HepG2 (cell line): ENCODE results near the gene SLC19A1. TPM values are rescaled to one million over a fixed set of nuclear protein-coding genes. Genes with fewer than 3 reads are reported as not detected.
A peak's percentile ranks its signal among the peaks of the same experiment; 100 is the strongest.

Experiments used
- ATF1 ChIP-seq: IDR thresholded peaks from 2 replicates; pipeline ENCODE4 v1.6.1; 2016; ENCODE audit warnings: mild to moderate bottlenecking, control low read depth
- HOXA5 ChIP-seq: sonication (generic); formaldehyde crosslinking; IDR thresholded peaks from 2 replicates; pipeline ENCODE4 v1.4.0; 2020; ENCODE audit warnings: missing genetic modification reagents
- KLF9 ChIP-seq: IDR thresholded peaks from 2 replicates; pipeline ENCODE4 v1.6.1; 2016; ENCODE audit warnings: low read depth
- MIER3 ChIP-seq: IDR thresholded peaks from 2 replicates; pipeline ENCODE4 v1.6.1; 2016; ENCODE audit warnings: missing compliant biosample characterization, borderline replicate concordance
- MTF2 ChIP-seq: sonication (generic); formaldehyde crosslinking; IDR thresholded peaks from 2 replicates; pipeline ENCODE4 v1.5.0; 2020; ENCODE audit warnings: missing genetic modification reagents, borderline replicate concordance
- NFKB2 ChIP-seq: sonication (generic); formaldehyde crosslinking; IDR thresholded peaks from 2 replicates; pipeline ENCODE4 v1.4.0; 2020; ENCODE audit warnings: missing genetic modification reagents, borderline replicate concordance
- PLSCR1 ChIP-seq: sonication (generic); formaldehyde crosslinking; IDR thresholded peaks from 2 replicates; pipeline ENCODE4 v1.5.0; 2020; ENCODE audit warnings: missing genetic modification reagents, mild to moderate bottlenecking, borderline replicate concordance
- RFX3 ChIP-seq: IDR thresholded peaks from 2 replicates; pipeline ENCODE4 v1.6.1; 2016; ENCODE audit warnings: missing biosample characterization, missing genetic modification reagents
- RORA ChIP-seq: sonication (generic); formaldehyde crosslinking; IDR thresholded peaks from 2 replicates; pipeline ENCODE4 v1.5.0; 2020; ENCODE audit warnings: mild to moderate bottlenecking, missing genetic modification reagents, moderate library complexity
- SAP130 ChIP-seq: IDR thresholded peaks from 2 replicates; pipeline ENCODE4 v1.6.1; 2016; ENCODE audit warnings: low read depth
- SMC3 ChIP-seq: IDR thresholded peaks from 2 replicates; pipeline ENCODE4 v1.6.1; 2011; ENCODE audit warnings: low read length, improper control_type of control experiment
- SYNCRIP ChIP-seq: fragments of 200-400 bp; formaldehyde crosslinking; IDR thresholded peaks from 2 replicates; pipeline ENCODE4 v1.6.1; 2018; ENCODE audit warnings: mild to moderate bottlenecking, low read depth, low read length; ENCODE audit not compliant: insufficient read depth
- TIGD3 ChIP-seq: sonication (generic); formaldehyde crosslinking; IDR thresholded peaks from 2 replicates; pipeline ENCODE4 v1.5.1; 2020; ENCODE audit warnings: mild to moderate bottlenecking, missing genetic modification reagents, borderline replicate concordance
- ZBTB21 ChIP-seq: sonication (generic); formaldehyde crosslinking; IDR thresholded peaks from 2 replicates; pipeline ENCODE4 v1.4.0; 2020; ENCODE audit warnings: missing genetic modification reagents
- ZNF225 ChIP-seq: sonication (generic); formaldehyde crosslinking; IDR thresholded peaks from 2 replicates; pipeline ENCODE4 v1.4.0; 2020; ENCODE audit warnings: mild to moderate bottlenecking, missing genetic modification reagents
- ZNF460 ChIP-seq: sonication (generic); formaldehyde crosslinking; IDR thresholded peaks from 2 replicates; pipeline ENCODE4 v1.5.1; 2020; ENCODE audit warnings: missing genetic modification reagents, mild to moderate bottlenecking, borderline replicate concordance
- ZNF468 ChIP-seq: sonication (generic); formaldehyde crosslinking; IDR thresholded peaks from 2 replicates; pipeline ENCODE4 v1.8.0; 2022; ENCODE audit warnings: mild to moderate bottlenecking, moderate library complexity, missing genetic modification reagents
- ZNF607 ChIP-seq: sonication (generic); formaldehyde crosslinking; IDR thresholded peaks from 2 replicates; pipeline ENCODE4 v1.5.1; 2020; ENCODE audit warnings: missing genetic modification reagents, mild to moderate bottlenecking, borderline replicate concordance
- ZNF614 ChIP-seq: IDR thresholded peaks from 2 replicates; pipeline ENCODE4 v1.6.1; 2018; ENCODE audit warnings: missing biosample characterization, missing genetic modification reagents, inconsistent platforms, borderline replicate concordance
- ZNF639 ChIP-seq: conservative IDR thresholded peaks from 2 replicates; pipeline ENCODE4 v1.6.1; 2018; ENCODE audit warnings: missing genetic modification reagents
- ZSCAN5A ChIP-seq: sonication (generic); formaldehyde crosslinking; IDR thresholded peaks from 2 replicates; pipeline ENCODE4 v1.8.0; 2022; ENCODE audit warnings: mild to moderate bottlenecking, missing genetic modification reagents, borderline replicate concordance
- ZUFSP ChIP-seq: sonication (generic); formaldehyde crosslinking; IDR thresholded peaks from 2 replicates; pipeline ENCODE4 v1.9.0; 2021; ENCODE audit warnings: missing genetic modification reagents, mild to moderate bottlenecking, borderline replicate concordance
- polyA plus RNA-seq, 8 experiments: library from polyadenylated mRNA; depleted of rRNA in 3 of 8; stranded (reverse) in 7 of 8; unstranded in 1 of 8; fragments of >200 nt; fragmentation: Illumina TruSeq in 4 of 8; extraction: Trizol in 4 of 8; gene quantifications; 2 replicates each; pipeline versions ENCODE4 v1.2.1 to v1.2.3, GENCODE V29; 2011 to 2016; ENCODE audit warnings: low read depth in 4 of 8, missing spikeins in 1 of 8, mixed read lengths in 1 of 8; ENCODE audit not compliant: insufficient read depth in 1 of 8
- total RNA-seq, 5 experiments: library from RNA; depleted of rRNA; stranded (reverse); fragments of >200 nt; fragmentation: Illumina TruSeq; extraction: Trizol; gene quantifications; 2 replicates each; pipeline ENCODE4 v1.2.3, GENCODE V29; 2016; ENCODE audit warnings: low read depth in 1 of 5

The SLC19A1 gene
- total and polyA plus RNA-seq, 2 of the 13 experiments (the other 11 are each of a cell fraction or from before 2014, with no cell fraction given) = 21.8 to 23.0 TPM

- TF ChIP-seq ZSCAN5A (CRISPR knock-in tag) (peak; percentile 68; the same call in 1 of the 2 replicates), ZUFSP (CRISPR knock-in tag) (no peak), ZNF225 (CRISPR knock-in tag) (no peak; the same call in 1 of the 2 replicates), SYNCRIP (no peak), RFX3 (no peak), HOXA5 (CRISPR knock-in tag) (peak; percentile 71), KLF9 (CRISPR knock-in tag) (no peak), MTF2 (no peak), ZNF607 (CRISPR knock-in tag) (peak; percentile 54; the same call in 1 of the 2 replicates), RORA (CRISPR knock-in tag) (no peak), ZNF614 (peak; percentile 80), MIER3 (CRISPR knock-in tag) (no peak), TIGD3 (CRISPR knock-in tag) (no peak), ZNF460 (CRISPR knock-in tag) (no peak), NFKB2 (CRISPR knock-in tag) (peak; percentile 72; the same call in 1 of the 2 replicates), PLSCR1 (CRISPR knock-in tag) (no peak), SMC3 (peak; percentile 43; the same call in 1 of the 2 replicates), SAP130 (CRISPR knock-in tag) (peak; percentile 95), ZBTB21 (CRISPR knock-in tag) (no peak), ZNF639 (CRISPR knock-in tag) (peak; percentile 27; the same call in 1 of the 2 replicates), ATF1 (no peak), ZNF468 (CRISPR knock-in tag) (no peak)
These were observed 72.8 kb downstream of the SLC19A1 start (continued) for GRCh38 chr21:45469273-45470086.
